ENCODE results near the gene IL1RAP. TPM values are rescaled to one million over a fixed set of nuclear protein-coding genes. Genes with fewer than 3 reads are reported as not detected.

IL1RAP gene
- total and polyA plus RNA-seq, 10 donors, result 1.1 to 47.4 (median 24.6) TPM

GRCh38 chr3:190701096-190701532 is 187.2 kb downstream of the IL1RAP start:
- H3K27ac ChIP-seq, result no peak overlapping the region
- H3K9me3 ChIP-seq, result no peaks in the 10 kb centered on the region
- no peak for DNase-seq
- peaks cover 0 to 10% (median 0%) of the 10 kb centered on the region in 6 donors for H3K4me1 ChIP-seq
- no peak overlapping the region for H3K4me3 ChIP-seq
- TF ChIP-seq CTCF (IDR thresholded peaks at IDR 0.05 in 8 of 11, conservative IDR thresholded peaks at IDR 0.05 in 3 of 11), result peak in 6 of 11 experiments; percentile 10 to 39 (median 22)
- TF ChIP-seq POLR2AphosphoS5 (IDR thresholded peaks at IDR 0.05), result no peak
- TF ChIP-seq POLR2A (IDR thresholded peaks at IDR 0.05), result no peak
- WGBS, 5 donors, result 26 to 41% (median 36%) methylated on average over 4 of the region's 4 CpGs
- H3K36me3 ChIP-seq, result no peaks in the 10 kb centered on the region
- H3K27me3 ChIP-seq (replicated peaks in 1 of 7), result peaks cover 0 to 13% (median 0%) of the 10 kb centered on the region in 7 donors
- intact Hi-C loops (cut with DNase I; ENCODE audit: low total_unique reads), result no loop called here

- intact Hi-C loops (cut with DNase I; ENCODE audit: low total_unique reads), result no loop called here
- Histone ChIP-seq H3K9me3 (no peaks in the 10 kb centered on the region), H3K4me3 (no peak overlapping the region), H3K36me3 (no peaks in the 10 kb centered on the region), H3K4me1 (no peaks in the 10 kb centered on the region), H3K27me3 (replicated peaks in 1 of 7) (peaks cover 0 to 6% (median 0%) of the 10 kb centered on the region in 7 donors), H3K27ac (no peak overlapping the region)
- TF ChIP-seq POLR2AphosphoS5 (IDR thresholded peaks at IDR 0.05) (no peak), CTCF (IDR thresholded peaks at IDR 0.05 in 8 of 11, conservative IDR thresholded peaks at IDR 0.05 in 3 of 11) (no peak), POLR2A (IDR thresholded peaks at IDR 0.05) (no peak)
- 52 to 78% (median 65%) methylated on average over 3 of the region's 3 CpGs for WGBS, 5 donors
- DNase-seq, result no peak
Observed at GRCh38 chr3:190706582-190706981, 192.7 kb downstream of the IL1RAP start.

Other genes starting within 250 kb of the IL1RAP start
- 1 to 10 TPM in 3 of 7 donors, under 1 TPM in 4; 0.26 to 3.0 (median 0.91) TPM for gene CLDN1, start 191.6 kb upstream of the IL1RAP start, total RNA-seq
- gene CLDN1, start 191.6 kb upstream of the IL1RAP start, polyA plus RNA-seq, result 1 to 10 TPM in 1 of 3 donors, under 1 TPM in 2; 0.35 to 1.3 (median 0.91) TPM
- gene CLDN16, start 125.9 kb upstream of the IL1RAP start, total RNA-seq, result not detected
- gene CLDN16, start 125.9 kb upstream of the IL1RAP start, polyA plus RNA-seq, result under 1 TPM; 0.06 to 0.08 (median 0.07) TPM
- not detected for gene TMEM207, start 64.2 kb upstream of the IL1RAP start, total RNA-seq
- gene TMEM207, start 64.2 kb upstream of the IL1RAP start, polyA plus RNA-seq, result not detected

Data from spleen (tissue), 11 donors.